ENCODE data around the gene RELA.

The RELA gene

DNA sequence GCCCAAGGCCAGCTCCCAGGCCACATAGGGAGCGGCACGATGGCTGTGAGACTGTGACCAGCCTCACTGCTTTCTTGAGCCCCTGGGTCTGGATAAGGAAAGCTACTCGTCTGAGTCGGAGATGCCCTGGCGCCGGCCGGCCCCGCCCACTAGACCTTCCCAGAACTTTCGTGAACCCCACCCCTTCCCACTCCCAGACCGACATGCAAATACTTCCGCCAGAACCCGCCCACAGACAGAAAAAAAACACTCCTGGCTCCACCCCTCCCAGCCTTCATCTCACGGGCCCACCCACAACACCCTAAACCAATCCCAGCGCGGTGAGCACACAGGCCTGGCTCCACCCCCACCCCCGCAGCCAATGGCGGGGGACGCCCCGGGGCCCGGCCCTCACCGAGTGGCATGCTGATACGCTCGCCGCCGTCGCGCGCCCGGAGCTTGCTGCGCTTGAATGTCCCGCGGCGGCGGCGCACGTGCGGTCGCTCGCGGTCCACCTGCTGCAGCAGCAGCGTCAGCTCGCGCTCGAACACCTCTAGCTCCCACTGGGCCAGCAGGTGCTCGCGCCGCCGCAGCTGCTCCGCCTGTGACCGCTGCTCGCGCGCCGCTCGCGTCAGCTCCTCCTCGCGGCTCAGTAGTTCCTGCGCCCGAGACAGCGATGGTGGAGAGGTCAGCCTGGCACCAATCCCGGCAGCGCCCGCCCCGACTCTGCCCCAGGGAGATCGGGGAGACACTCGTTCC is 55.7 kb downstream of the RELA start:
- DNase-seq = peak; percentile 14

DNA sequence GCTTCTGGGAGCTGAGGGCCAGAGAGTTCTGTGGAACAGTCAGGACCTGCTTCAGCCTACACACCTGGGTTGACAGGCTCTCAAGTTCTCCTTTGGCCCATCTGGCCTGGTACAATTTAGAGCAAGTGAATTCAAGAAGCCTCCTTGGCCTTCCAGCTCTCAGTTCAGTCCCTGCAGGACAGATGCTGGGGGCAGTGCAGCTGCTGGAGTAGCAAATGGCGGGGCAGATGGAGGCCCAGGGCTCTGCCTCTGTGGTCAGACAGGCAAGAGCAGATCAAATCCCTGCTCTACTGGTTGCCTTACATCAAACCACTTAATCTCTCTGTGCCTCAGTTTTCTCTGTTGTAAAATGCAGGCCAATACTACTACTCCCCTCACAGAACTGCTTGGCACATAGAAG is 58.5 kb downstream of the RELA start:
- in situ Hi-C loops (cut with HindIII; ENCODE audit: low pct_ligation_motif_present, low pct_unique_long_range_greater_than_20kb, low sequenced_read_pairs) = no loop called here
- no peak for DNase-seq

More for the DNA sequence above, 55.7 kb downstream of the RELA start:
- in situ Hi-C loops (cut with HindIII; ENCODE audit: low pct_ligation_motif_present, low pct_unique_long_range_greater_than_20kb, low sequenced_read_pairs) = no loop called here

Measured in ACHN (cell line).